MCF 10A (cell line): Measurements from ENCODE around the gene HSD17B3. TPM values are rescaled to one million over a fixed set of nuclear protein-coding genes. Genes with fewer than 3 reads are reported as not detected.

Source experiments
- BruUV-seq: library from RNA; stranded (reverse); fragments of 400-500 nt; replicated peaks from 2 replicates; lab custom pipeline; 2021; lab: Mats Ljungman, UMichigan
- CTCF ChIA-PET: fragments of 300-600 bp; sonication (Branson Sonifier 250); formaldehyde crosslinking; extraction: SDS; loops from one replicate; lab custom pipeline; 2021; ENCODE audit warnings: antibody characterized with exemption, inconsistent platforms; lab: Yijun Ruan, JAX
- POLR2A ChIA-PET: fragments of 300-600, 350-650 bp; sonication (Branson Sonifier 250); formaldehyde crosslinking; extraction: SDS; loops from one replicate; lab custom pipeline; 2020; ENCODE audit warnings: antibody characterized with exemption, inconsistent platforms; lab: Yijun Ruan, JAX
- DNase-seq: peaks from one replicate; pipeline ENCODE4 v3.0.0-alpha.2; 2018; ENCODE audit not compliant: unreplicated experiment
- H3K27ac Mint-ChIP-seq: one replicate; pipeline ENCODE4 v1.8.0; 2022; ENCODE audit warnings: mild to moderate bottlenecking, low read depth, mixed read lengths; ENCODE audit not compliant: unreplicated experiment
- H3K27me3 Mint-ChIP-seq: one replicate; pipeline ENCODE4 v1.8.0; 2022; ENCODE audit warnings: mixed read lengths; ENCODE audit not compliant: insufficient read depth, unreplicated experiment
- H3K36me3 Mint-ChIP-seq: one replicate; pipeline ENCODE4 v1.8.0; 2022; ENCODE audit warnings: mild to moderate bottlenecking, moderate library complexity, mixed read lengths; ENCODE audit not compliant: insufficient read depth, unreplicated experiment
- H3K4me1 Mint-ChIP-seq: one replicate; pipeline ENCODE4 v1.8.0; 2022; ENCODE audit warnings: mixed read lengths; ENCODE audit not compliant: insufficient read depth, unreplicated experiment
- H3K4me3 Mint-ChIP-seq: one replicate; pipeline ENCODE4 v1.8.0; 2022; ENCODE audit warnings: mild to moderate bottlenecking, moderate library complexity, mixed read lengths; ENCODE audit not compliant: unreplicated experiment
- H3K9me3 Mint-ChIP-seq: one replicate; pipeline ENCODE4 v1.8.0; 2022; ENCODE audit warnings: mixed read lengths; ENCODE audit not compliant: unreplicated experiment
- CTCF ChIP-seq: fragments of 200-600 bp; IDR thresholded peaks from one replicate; pipeline ENCODE4 v1.8.0; 2022; ENCODE audit warnings: antibody characterized with exemption, mild to moderate bottlenecking; ENCODE audit not compliant: unreplicated experiment
- intact Hi-C: fragments of 100-400 bp; cut with micrococcal nuclease; formaldehyde crosslinking; loops from 2 replicates; pipeline ENCODE4 v1.14.1; 2022
- total RNA-seq: library from RNA; stranded (reverse); gene quantifications from 2 replicates; pipeline ENCODE4 v1.2.3, GENCODE V29; 2022

HSD17B3 gene
- total RNA-seq, 1 experiment from 2014 or later: not detected

GRCh38 chr9:96188571-96188970 is 113.4 kb downstream of the HSD17B3 start:
- no peaks in the 10 kb centered on the region for H3K36me3 Mint-ChIP-seq
- BruUV-seq: no TSS peak
- intact Hi-C loops: no loop called here
- no peak overlapping the region for H3K4me3 Mint-ChIP-seq
- ChIA-PET POLR2A (interaction anchor here (1.1 kb wide), 1 partner anchor 9 kb away, joined by 3 read pairs; no protein-coding TSS in a partner anchor), CTCF (no interaction called here)
- no peak overlapping the region for H3K27ac Mint-ChIP-seq
- no peaks in the 10 kb centered on the region for H3K4me1 Mint-ChIP-seq
- peaks cover 23% of the 10 kb centered on the region for H3K27me3 Mint-ChIP-seq
- no peak for DNase-seq
- no peak for TF ChIP-seq CTCF
- H3K9me3 Mint-ChIP-seq: peaks cover 9% of the 10 kb centered on the region

GRCh38 chr9:96187151-96187555 is 114.8 kb downstream of the HSD17B3 start:
- intact Hi-C loops: no loop called here
- no peak for TF ChIP-seq CTCF
- POLR2A ChIA-PET: no interaction called here
- no peaks in the 10 kb centered on the region for H3K36me3 Mint-ChIP-seq
- no peaks in the 10 kb centered on the region for H3K4me1 Mint-ChIP-seq
- H3K4me3 Mint-ChIP-seq: no peak overlapping the region
- peaks cover 26% of the 10 kb centered on the region for H3K27me3 Mint-ChIP-seq
- H3K27ac Mint-ChIP-seq: no peak overlapping the region
- CTCF ChIA-PET: interaction anchor here (0.6 kb wide), 2 partner anchors 30 to 1034 kb away, joined by 3 read pairs; no protein-coding TSS in a partner anchor
- BruUV-seq: no TSS peak
- no peak for DNase-seq
- peaks cover 9% of the 10 kb centered on the region for H3K9me3 Mint-ChIP-seq

- H3K36me3 Mint-ChIP-seq: no peaks in the 10 kb centered on the region
- H3K4me3 Mint-ChIP-seq: no peak overlapping the region
- H3K27me3 Mint-ChIP-seq: peaks cover 27% of the 10 kb centered on the region
- peaks cover 9% of the 10 kb centered on the region for H3K9me3 Mint-ChIP-seq
- H3K27ac Mint-ChIP-seq: no peak overlapping the region
- TF ChIP-seq CTCF: no peak
- intact Hi-C loops: no loop called here
- no peaks in the 10 kb centered on the region for H3K4me1 Mint-ChIP-seq
- ChIA-PET CTCF (no interaction called here), POLR2A (no interaction called here)
- no TSS peak for BruUV-seq
- DNase-seq: no peak
Measured at GRCh38 chr9:96186591-96187011, 115.4 kb downstream of the HSD17B3 start.

GRCh38 chr9:96185518-96186156 is 116.3 kb downstream of the HSD17B3 start:
- Mint-ChIP-seq H3K27ac (no peak overlapping the region), H3K36me3 (no peaks in the 10 kb centered on the region), H3K4me3 (no peak overlapping the region), H3K9me3 (peaks cover 3% of the 10 kb centered on the region), H3K4me1 (no peaks in the 10 kb centered on the region), H3K27me3 (peaks cover 27% of the 10 kb centered on the region)
- ChIA-PET POLR2A (no interaction called here), CTCF (no interaction called here)
- DNase-seq: no peak
- BruUV-seq: no TSS peak
- no peak for TF ChIP-seq CTCF
- intact Hi-C loops: no loop called here

Other genes starting within 250 kb of the HSD17B3 start
- 20.8 and 28.0 TPM in 2 replicates for gene SLC35D2, start 81.5 kb upstream of the HSD17B3 start, total RNA-seq
- 1.5 and 2.7 TPM in 2 replicates for gene ZNF367, start 116.2 kb upstream of the HSD17B3 start, total RNA-seq
- 4.3 and 6.3 TPM in 2 replicates for gene HABP4, start 148.0 kb upstream of the HSD17B3 start, total RNA-seq